ENCODE results near the gene SPRED2. TPM values are rescaled to one million over a fixed set of nuclear protein-coding genes. Genes with fewer than 3 reads are reported as not detected.

Gene SPRED2
- total RNA-seq, 2 donors from 2014 or later, result 21.9 to 22.3 TPM

- ATAC-seq (ENCODE audit: insufficient number of reproducible peaks, low FRiP score, low read depth) (peak; percentile 1), DNase-seq (ENCODE audit: low spot score) (no peak)
- Histone ChIP-seq H3K27me3 (replicated peaks; ENCODE audit: insufficient read depth) (no peaks in the 10 kb centered on the region), H3K4me1 (ENCODE audit: control insufficient read depth in 1 of 2, low read depth in 2 of 2) (peaks cover 5 to 26% of the 10 kb centered on the region in 2 donors), H3K4me3 (peak overlapping the region; percentile 89), H3K27ac (peak overlapping the region; percentile 98 to 99), H3K9me3 (no peaks in the 10 kb centered on the region), H3K36me3 (no peaks in the 10 kb centered on the region)
- TF ChIP-seq CTCF (IDR thresholded peaks at IDR 0.05), result no peak
These were observed 4.4 kb upstream of the SPRED2 start for GRCh38 chr2:65436824-65437221.

GRCh38 chr2:65436169-65436823, 3.9 kb upstream of the SPRED2 start:
- ATAC-seq (ENCODE audit: insufficient number of reproducible peaks, low FRiP score, low read depth) (peak; percentile 70), DNase-seq (ENCODE audit: low spot score) (peak; percentile 71)
- H3K27me3 ChIP-seq (replicated peaks; ENCODE audit: insufficient read depth), result no peaks in the 10 kb centered on the region
- no peaks in the 10 kb centered on the region for H3K9me3 ChIP-seq
- peaks cover 5 to 26% of the 10 kb centered on the region in 2 donors for H3K4me1 ChIP-seq (ENCODE audit: control insufficient read depth in 1 of 2, low read depth in 2 of 2)
- H3K36me3 ChIP-seq, result no peaks in the 10 kb centered on the region
- TF ChIP-seq CTCF (IDR thresholded peaks at IDR 0.05), result no peak
- H3K27ac ChIP-seq, result peak overlapping the region; percentile 98 to 99
- peak overlapping the region; percentile 89 for H3K4me3 ChIP-seq

GRCh38 chr2:65435625-65436168, 3.3 kb upstream of the SPRED2 start:
- Histone ChIP-seq H3K36me3 (no peaks in the 10 kb centered on the region), H3K9me3 (no peaks in the 10 kb centered on the region), H3K27me3 (replicated peaks; ENCODE audit: insufficient read depth) (no peaks in the 10 kb centered on the region), H3K4me1 (ENCODE audit: control insufficient read depth in 1 of 2, low read depth in 2 of 2) (peaks cover 5 to 26% of the 10 kb centered on the region in 2 donors), H3K27ac (peak overlapping the region; percentile 98 to 99), H3K4me3 (peak overlapping the region; percentile 89)
- DNase-seq (ENCODE audit: low spot score), result peak; percentile 44
- TF ChIP-seq CTCF (IDR thresholded peaks at IDR 0.05), result no peak
- ATAC-seq (ENCODE audit: insufficient number of reproducible peaks, low FRiP score, low read depth), result peak; percentile 33

GRCh38 chr2:65434592-65435241, 2.3 kb upstream of the SPRED2 start:
- H3K27me3 ChIP-seq (replicated peaks; ENCODE audit: insufficient read depth), result no peaks in the 10 kb centered on the region
- H3K4me1 ChIP-seq (ENCODE audit: control insufficient read depth in 1 of 2, low read depth in 2 of 2), result peaks cover 10 to 35% of the 10 kb centered on the region in 2 donors
- no peak overlapping the region for H3K4me3 ChIP-seq
- H3K27ac ChIP-seq, result peak overlapping the region in 1 of 2 donors; percentile 98
- no peaks in the 10 kb centered on the region for H3K36me3 ChIP-seq
- ATAC-seq (ENCODE audit: insufficient number of reproducible peaks, low FRiP score, low read depth) (no peak), DNase-seq (ENCODE audit: low spot score) (no peak)
- TF ChIP-seq CTCF (IDR thresholded peaks at IDR 0.05), result no peak
- no peaks in the 10 kb centered on the region for H3K9me3 ChIP-seq
